Upper lobe of left lung (tissue), 4 donors: Measurements from ENCODE around the gene TMEM273.

ENCODE experiments used
- EP300 ChIP-seq, 4 donors: sonication (generic); formaldehyde crosslinking; IDR thresholded peaks; one replicate each; pipeline ENCODE4 v1.5.1; 2017; ENCODE audit warnings: antibody characterized with exemption in 4 of 4, control low read depth in 2 of 4
- POLR2A ChIP-seq, 4 donors: fragments of 450-650 bp; IDR thresholded peaks; one replicate each; pipeline ENCODE4 v1.5.1; 2016 to 2017; ENCODE audit warnings: antibody characterized with exemption in 4 of 4, mild to moderate bottlenecking in 2 of 4
- POLR2AphosphoS5 ChIP-seq, 2 donors: sonication (generic); formaldehyde crosslinking; IDR thresholded peaks; one replicate each; pipeline ENCODE4 v1.5.1; 2017; ENCODE audit warnings: antibody characterized with exemption in 2 of 2

- no peak for TF ChIP-seq EP300 (IDR thresholded peaks at IDR 0.05)
- TF ChIP-seq POLR2A (IDR thresholded peaks at IDR 0.05): no peak
- TF ChIP-seq POLR2AphosphoS5 (IDR thresholded peaks at IDR 0.05): no peak
Measured at GRCh38 chr10:49119746-49120145, 68.4 kb downstream of the TMEM273 start.
